ENCODE results near the gene MED15. TPM values are rescaled to one million over a fixed set of nuclear protein-coding genes. Genes with fewer than 3 reads are reported as not detected.

MED15 gene
- total and polyA plus RNA-seq, 10 donors: 32.2 to 162 (median 89.7) TPM

DNA sequence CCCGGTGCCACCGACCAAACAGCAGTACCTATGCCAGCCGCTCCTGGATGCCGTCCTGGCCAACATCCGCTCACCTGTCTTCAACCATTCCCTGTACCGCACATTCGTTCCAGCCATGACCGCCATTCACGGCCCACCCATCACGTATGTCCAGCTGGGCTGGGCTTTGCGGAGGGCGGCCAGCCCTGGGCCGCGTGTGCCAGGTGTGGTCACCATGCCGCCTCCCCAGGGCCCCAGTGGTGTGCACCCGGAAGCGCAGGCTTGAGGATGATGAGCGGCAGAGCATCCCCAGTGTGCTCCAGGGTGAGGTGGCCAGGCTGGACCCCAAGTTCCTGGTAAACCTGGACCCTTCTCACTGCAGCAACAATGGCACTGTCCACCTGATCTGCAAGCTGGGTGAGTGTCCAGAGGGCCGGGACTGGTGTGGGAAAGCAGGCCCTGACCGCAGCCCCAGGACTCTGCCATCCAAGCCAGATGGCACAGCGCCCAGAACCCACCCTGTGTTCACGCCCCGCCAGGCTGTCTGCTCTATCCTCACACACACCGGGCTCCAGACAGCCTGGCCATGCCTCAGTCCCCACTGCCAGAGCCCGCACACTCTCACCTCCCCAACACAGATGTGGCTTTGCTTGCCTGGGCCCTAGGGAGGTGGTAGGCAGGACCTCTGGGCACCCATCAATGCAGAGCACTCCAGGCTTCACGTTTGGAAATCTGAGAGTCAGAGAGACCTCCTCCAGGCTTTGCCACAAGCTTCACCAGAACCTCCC, 77.6 kb downstream of the MED15 start:
- Histone ChIP-seq H3K27ac (no peak overlapping the region), H3K36me3 (peaks cover 14 to 86% (median 77%) of the 10 kb centered on the region in 6 donors), H3K4me3 (no peak overlapping the region), H3K27me3 (replicated peaks in 1 of 7) (no peaks in the 10 kb centered on the region), H3K9me3 (no peaks in the 10 kb centered on the region), H3K4me1 (peaks cover 0 to 13% (median 2%) of the 10 kb centered on the region in 6 donors)
- intact Hi-C loops (cut with DNase I; ENCODE audit: low total_unique reads): no loop called here
- TF ChIP-seq POLR2AphosphoS5 (IDR thresholded peaks at IDR 0.05) (peak in 2 of 3 donors; percentile 10 to 49), POLR2A (IDR thresholded peaks at IDR 0.05) (no peak)
- TF ChIP-seq, protein P1, sequence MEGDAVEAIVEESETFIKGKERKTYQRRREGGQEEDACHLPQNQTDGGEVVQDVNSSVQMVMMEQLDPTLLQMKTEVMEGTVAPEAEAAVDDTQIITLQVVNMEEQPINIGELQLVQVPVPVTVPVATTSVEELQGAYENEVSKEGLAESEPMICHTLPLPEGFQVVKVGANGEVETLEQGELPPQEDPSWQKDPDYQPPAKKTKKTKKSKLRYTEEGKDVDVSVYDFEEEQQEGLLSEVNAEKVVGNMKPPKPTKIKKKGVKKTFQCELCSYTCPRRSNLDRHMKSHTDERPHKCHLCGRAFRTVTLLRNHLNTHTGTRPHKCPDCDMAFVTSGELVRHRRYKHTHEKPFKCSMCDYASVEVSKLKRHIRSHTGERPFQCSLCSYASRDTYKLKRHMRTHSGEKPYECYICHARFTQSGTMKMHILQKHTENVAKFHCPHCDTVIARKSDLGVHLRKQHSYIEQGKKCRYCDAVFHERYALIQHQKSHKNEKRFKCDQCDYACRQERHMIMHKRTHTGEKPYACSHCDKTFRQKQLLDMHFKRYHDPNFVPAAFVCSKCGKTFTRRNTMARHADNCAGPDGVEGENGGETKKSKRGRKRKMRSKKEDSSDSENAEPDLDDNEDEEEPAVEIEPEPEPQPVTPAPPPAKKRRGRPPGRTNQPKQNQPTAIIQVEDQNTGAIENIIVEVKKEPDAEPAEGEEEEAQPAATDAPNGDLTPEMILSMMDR (IDR thresholded peaks at IDR 0.05 in 8 of 11, conservative IDR thresholded peaks at IDR 0.05 in 3 of 11): no peak
- DNase-seq: peak; percentile 71
- WGBS, 5 donors: 94 to 98% (median 97%) methylated on average over 11 to 26 of the region's 26 CpGs

GRCh38 chr22:20585639-20586402, 78.4 kb downstream of the MED15 start:
- Histone ChIP-seq H3K27ac (no peak overlapping the region), H3K4me3 (no peak overlapping the region), H3K9me3 (no peaks in the 10 kb centered on the region), H3K4me1 (peaks cover 0 to 8% (median 0%) of the 10 kb centered on the region in 6 donors), H3K27me3 (replicated peaks in 1 of 7) (no peaks in the 10 kb centered on the region), H3K36me3 (peaks cover 14 to 78% (median 72%) of the 10 kb centered on the region in 6 donors)
- no peak for TF ChIP-seq POLR2A (IDR thresholded peaks at IDR 0.05)
- TF ChIP-seq POLR2AphosphoS5 (IDR thresholded peaks at IDR 0.05): no peak
- TF ChIP-seq, protein P1 (IDR thresholded peaks at IDR 0.05 in 8 of 11, conservative IDR thresholded peaks at IDR 0.05 in 3 of 11): no peak
- 80 to 98% (median 94%) methylated on average over 6 to 12 of the region's 12 CpGs for WGBS, 5 donors
- intact Hi-C loops (cut with DNase I; ENCODE audit: low total_unique reads): no loop called here
- DNase-seq: peak; percentile 62

GRCh38 chr22:20586403-20586745, 79.0 kb downstream of the MED15 start:
- no peak overlapping the region for H3K27ac ChIP-seq
- peaks cover 0 to 8% (median 0%) of the 10 kb centered on the region in 6 donors for H3K4me1 ChIP-seq
- peaks cover 14 to 73% (median 67%) of the 10 kb centered on the region in 6 donors for H3K36me3 ChIP-seq
- intact Hi-C loops (cut with DNase I; ENCODE audit: low total_unique reads): no loop called here
- no peak overlapping the region for H3K4me3 ChIP-seq
- peak; percentile 71 for DNase-seq
- TF ChIP-seq, protein P1 (IDR thresholded peaks at IDR 0.05 in 8 of 11, conservative IDR thresholded peaks at IDR 0.05 in 3 of 11): no peak
- no peak for TF ChIP-seq POLR2A (IDR thresholded peaks at IDR 0.05)
- no peak for TF ChIP-seq POLR2AphosphoS5 (IDR thresholded peaks at IDR 0.05)
- no peaks in the 10 kb centered on the region for H3K27me3 ChIP-seq (replicated peaks in 1 of 7)
- no peaks in the 10 kb centered on the region for H3K9me3 ChIP-seq
- WGBS, 5 donors: 92 to 97% (median 94%) methylated on average over 16 to 22 of the region's 22 CpGs
